ENCODE data around the gene VRK3.

GRCh38 chr19:50047671-50048070, 22.5 kb upstream of the VRK3 start:
- TF ChIP-seq EZH2 (IDR thresholded peaks at IDR 0.05) (no peak), POLR2AphosphoS5 (IDR thresholded peaks at IDR 0.05; ENCODE audit: borderline replicate concordance, low read depth, low read length) (no peak), FOXP2 (optimal IDR thresholded peaks at IDR 0.05; ENCODE audit: control extremely low read depth, extremely low read length, insufficient read depth) (no peak)
